ENCODE measurements around the gene ERF. TPM values are rescaled to one million over a fixed set of nuclear protein-coding genes. Genes with fewer than 3 reads are reported as not detected.

ERF gene
- total RNA-seq, 6 experiments from 2014 or later, result 15.4 to 35.7 (median 30.5) TPM

GRCh38 chr19:42250666-42251531, 4.0 kb downstream of the ERF start:
- TF ChIP-seq POLR2A (IDR thresholded peaks at IDR 0.05), result no peak
- no peak for TF ChIP-seq CTCF (IDR thresholded peaks at IDR 0.05)
- peaks cover 0 to 16% (median 5%) of the 10 kb centered on the region in 4 donors for H3K36me3 ChIP-seq
- no peaks in the 10 kb centered on the region for H3K9me3 ChIP-seq
- WGBS (ENCODE audit: insufficient coverage, low coverage, low lambda C conversion rate, missing lambda C conversion rate), result 13% methylated on average over 7 of the region's 19 CpGs
- peaks cover 0 to 29% (median 8%) of the 10 kb centered on the region in 4 donors for H3K4me1 ChIP-seq
- no peak overlapping the region for H3K4me3 ChIP-seq
- H3K27ac ChIP-seq, result peak overlapping the region in 2 of 3 donors; percentile 24 to 47
- ATAC-seq (no peak), DNase-seq (peak in 1 of 3 donors; percentile 39)
- intact Hi-C loops (cut with DNase I), result loop anchor here in 1 of 2 donors (5.0 kb wide), 1 partner anchor 36 kb away; no protein-coding TSS in a partner anchor
- no peaks in the 10 kb centered on the region for H3K27me3 ChIP-seq

- DNase-seq (no peak), ATAC-seq (no peak)
- Histone ChIP-seq H3K4me1 (peaks cover 0 to 26% (median 8%) of the 10 kb centered on the region in 4 donors), H3K27ac (peak overlapping the region in 1 of 3 donors; percentile 24), H3K27me3 (no peaks in the 10 kb centered on the region), H3K36me3 (peaks cover 0 to 16% (median 5%) of the 10 kb centered on the region in 4 donors), H3K9me3 (no peaks in the 10 kb centered on the region), H3K4me3 (no peak overlapping the region)
- no peak for TF ChIP-seq CTCF (IDR thresholded peaks at IDR 0.05)
- no peak for TF ChIP-seq POLR2A (IDR thresholded peaks at IDR 0.05)
- WGBS (ENCODE audit: insufficient coverage, low coverage, low lambda C conversion rate, missing lambda C conversion rate), result no CpG with 5 or more reads among the region's 15 CpGs
- intact Hi-C loops (cut with DNase I), result loop anchor here in 1 of 2 donors (5.0 kb wide), 1 partner anchor 37 kb away; no protein-coding TSS in a partner anchor
Observed at GRCh38 chr19:42250183-42250665, 4.7 kb downstream of the ERF start.

- peaks cover 0 to 16% (median 5%) of the 10 kb centered on the region in 4 donors for H3K36me3 ChIP-seq
- H3K9me3 ChIP-seq, result no peaks in the 10 kb centered on the region
- H3K4me1 ChIP-seq, result peaks cover 0 to 30% (median 10%) of the 10 kb centered on the region in 4 donors
- H3K27ac ChIP-seq, result no peak overlapping the region
- no peak overlapping the region for H3K4me3 ChIP-seq
- TF ChIP-seq POLR2A (IDR thresholded peaks at IDR 0.05) (no peak), CTCF (IDR thresholded peaks at IDR 0.05) (no peak)
- intact Hi-C loops (cut with DNase I), result loop anchor here (5.0 to 10.0 kb wide), 2 partner anchors 38 to 45 kb away; no protein-coding TSS in a partner anchor
- DNase-seq (no peak), ATAC-seq (no peak)
- no peaks in the 10 kb centered on the region for H3K27me3 ChIP-seq
- 62% methylated on average over 4 of the region's 6 CpGs for WGBS (ENCODE audit: insufficient coverage, low coverage, low lambda C conversion rate, missing lambda C conversion rate)
Observed at GRCh38 chr19:42249769-42250168, 5.2 kb downstream of the ERF start.

- H3K27me3 ChIP-seq, result no peaks in the 10 kb centered on the region
- H3K36me3 ChIP-seq, result peaks cover 0 to 16% (median 5%) of the 10 kb centered on the region in 4 donors
- H3K27ac ChIP-seq, result no peak overlapping the region
- WGBS (ENCODE audit: insufficient coverage, low coverage, low lambda C conversion rate, missing lambda C conversion rate), result 75% methylated on average over 11 of the region's 36 CpGs
- H3K4me3 ChIP-seq, result no peak overlapping the region
- H3K9me3 ChIP-seq, result no peaks in the 10 kb centered on the region
- peaks cover 0 to 30% (median 11%) of the 10 kb centered on the region in 4 donors for H3K4me1 ChIP-seq
- intact Hi-C loops (cut with DNase I), result loop anchor here in 1 of 2 donors (10.0 kb wide), 1 partner anchor 46 kb away; no protein-coding TSS in a partner anchor
- no peak for TF ChIP-seq POLR2A (IDR thresholded peaks at IDR 0.05)
- TF ChIP-seq CTCF (IDR thresholded peaks at IDR 0.05), result no peak
- ATAC-seq, result no peak
- no peak for DNase-seq
Observed at GRCh38 chr19:42249149-42249750, 5.7 kb downstream of the ERF start.

Data from right lobe of liver (tissue), 6 donors.